Measurements from ENCODE around the gene ADAMTSL3.

DNA sequence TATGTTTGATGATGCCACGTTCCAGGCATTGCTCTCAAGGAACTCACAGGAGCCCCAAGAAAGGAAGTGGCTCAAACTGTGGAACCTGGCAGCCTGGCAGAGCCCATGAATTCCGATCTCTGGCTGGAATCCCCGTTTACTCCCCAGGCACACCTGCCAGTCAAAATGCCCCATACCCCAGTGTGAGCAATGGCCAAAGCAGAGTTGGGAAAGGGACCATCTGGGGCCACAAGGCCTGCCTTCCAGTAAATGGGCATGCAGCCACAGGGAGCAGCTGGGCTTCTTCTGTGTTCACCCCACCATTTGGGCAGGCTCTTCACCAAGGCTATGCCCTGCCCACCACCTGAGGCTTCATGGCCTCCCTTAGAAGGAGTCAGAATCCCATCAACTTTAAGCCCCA is 324.7 kb downstream of the ADAMTSL3 start:
- TF ChIP-seq CBX5 (IDR thresholded peaks at IDR 0.05; ENCODE audit: low read depth, low read length) (no peak), POLR2A (IDR thresholded peaks at IDR 0.05; ENCODE audit: control extremely low read depth in 1 of 2, low read depth in 2 of 2, low read length in 2 of 2) (no peak), RFX5 (IDR thresholded peaks at IDR 0.05; ENCODE audit: borderline replicate concordance, low read depth, low read length) (no peak), NANOG (IDR thresholded peaks at IDR 0.05; ENCODE audit: insufficient read depth, low read depth, low read length, poor library complexity, severe bottlenecking) (no peak), CHD1 (IDR thresholded peaks at IDR 0.05; ENCODE audit: low read depth, low read length) (no peak), YY1 (IDR thresholded peaks at IDR 0.05; ENCODE audit: low read depth, low read length) (no peak), ATF3 (IDR thresholded peaks at IDR 0.05; ENCODE audit: insufficient read depth, low read depth, low read length) (no peak), ZNF274 (IDR thresholded peaks at IDR 0.05; ENCODE audit: borderline replicate concordance, extremely low read depth, low read length) (no peak), CTCF (IDR thresholded peaks at IDR 0.05; ENCODE audit: control extremely low read depth in 1 of 3, insufficient read depth in 1 of 3, low read depth in 1 of 3, low read length in 3 of 3) (no peak)
